Left kidney (tissue), 2 donors: ENCODE data around the gene KIF5C. TPM values are rescaled to one million over a fixed set of nuclear protein-coding genes. Genes with fewer than 3 reads are reported as not detected.
"Not testable (repeated sequence)": the region's sequence is repeated elsewhere in the genome, so short reads cannot be mapped to it uniquely, and the experiment has no call there.

Experiments
- DNase-seq: peaks from one replicate; pipeline ENCODE4 v3.0.0-alpha.2; 2013
- polyA plus RNA-seq: library from polyadenylated mRNA; unstranded; fragments of 120-200 nt; gene quantifications from one replicate; pipeline ENCODE4 v1.2.1, GENCODE V29; 2013; ENCODE audit not compliant: insufficient read length

KIF5C gene
- polyA plus RNA-seq, 1 donor = 5.5 TPM

- DNase-seq = no peak
Measured at GRCh38 chr2:148965623-148966437, 90.8 kb downstream of the KIF5C start.

- DNase-seq = no peak
Measured at GRCh38 chr2:148966438-148966758, 91.4 kb downstream of the KIF5C start.

- no peak for DNase-seq
Measured at GRCh38 chr2:148967056-148967455, 92.0 kb downstream of the KIF5C start.

GRCh38 chr2:148967578-148967977 lies 92.6 kb downstream of the KIF5C start:
- DNase-seq = no peak

GRCh38 chr2:148968301-148968700 lies 93.3 kb downstream of the KIF5C start:
- no peak for DNase-seq

GRCh38 chr2:148968776-148969319 lies 93.8 kb downstream of the KIF5C start:
- no peak for DNase-seq

GRCh38 chr2:148969659-148970061 lies 94.6 kb downstream of the KIF5C start:
- DNase-seq = no peak

GRCh38 chr2:148970385-148970784 lies 95.4 kb downstream of the KIF5C start:
- no peak for DNase-seq

GRCh38 chr2:148971547-148971946 lies 96.5 kb downstream of the KIF5C start:
- DNase-seq = no peak

GRCh38 chr2:148974095-148974494 lies 99.1 kb downstream of the KIF5C start:
- DNase-seq = no peak

- DNase-seq = no peak
Measured at GRCh38 chr2:148978026-148978685, 103.1 kb downstream of the KIF5C start.

- DNase-seq = no peak
Measured at GRCh38 chr2:148978706-148979105, 103.7 kb downstream of the KIF5C start.

- DNase-seq = no peak
Measured at GRCh38 chr2:148979164-148979918, 104.3 kb downstream of the KIF5C start.

GRCh38 chr2:148979919-148980277 lies 104.9 kb downstream of the KIF5C start:
- DNase-seq = no peak

- not testable (repeated sequence) for DNase-seq
Measured at GRCh38 chr2:148980496-148980895, 105.5 kb downstream of the KIF5C start.

- DNase-seq = no peak
Measured at GRCh38 chr2:148981324-148981723, 106.3 kb downstream of the KIF5C start.

- no peak for DNase-seq
Measured at GRCh38 chr2:148981781-148982180, 106.8 kb downstream of the KIF5C start.

- no peak for DNase-seq
Measured at GRCh38 chr2:148982282-148982681, 107.3 kb downstream of the KIF5C start.

- DNase-seq = no peak
Measured at GRCh38 chr2:148983896-148984295, 108.9 kb downstream of the KIF5C start.

- DNase-seq = no peak
Measured at GRCh38 chr2:148984449-148984848, 109.4 kb downstream of the KIF5C start.

- DNase-seq = no peak
Measured at GRCh38 chr2:148987286-148987685, 112.3 kb downstream of the KIF5C start.

GRCh38 chr2:148988337-148988736 lies 113.3 kb downstream of the KIF5C start:
- no peak for DNase-seq
